ENCODE data around the gene MYOZ3. TPM values are rescaled to one million over a fixed set of nuclear protein-coding genes. Genes with fewer than 3 reads are reported as not detected.

The MYOZ3 gene
- total and polyA plus RNA-seq, 4 donors: 0.03 to 0.09 (median 0.04) TPM; not detected in 1

GRCh38 chr5:150651382-150651781 is 9.7 kb upstream of the MYOZ3 start:
- Histone ChIP-seq H3K4me3 (ENCODE audit: low read depth in 1 of 3, low read length in 3 of 3) (no peak overlapping the region), H3K27me3 (ENCODE audit: control insufficient read depth in 4 of 4, insufficient read depth in 4 of 4, low read length in 3 of 4) (no peaks in the 10 kb centered on the region), H3K4me1 (ENCODE audit: control insufficient read depth in 4 of 4, insufficient read depth in 4 of 4, low read length in 3 of 4) (peaks cover 4 to 16% (median 8%) of the 10 kb centered on the region in 4 donors), H3K9ac (ENCODE audit: low read depth in 1 of 2, low read length in 2 of 2) (no peak overlapping the region), H3K36me3 (ENCODE audit: control insufficient read depth in 4 of 4, insufficient read depth in 3 of 4, low read depth in 1 of 4, low read length in 3 of 4) (peaks cover 12 to 34% (median 20%) of the 10 kb centered on the region in 4 donors), H3K9me3 (ENCODE audit: control insufficient read depth in 4 of 4, low read length in 3 of 4) (no peaks in the 10 kb centered on the region), H3K27ac (ENCODE audit: low read depth in 1 of 2, low read length in 2 of 2) (no peak overlapping the region)
- WGBS: 70% methylated on average over 1 of the region's 1 CpG
- DNase-seq (ENCODE audit: low spot score): no peak
- TF ChIP-seq, protein P1, sequence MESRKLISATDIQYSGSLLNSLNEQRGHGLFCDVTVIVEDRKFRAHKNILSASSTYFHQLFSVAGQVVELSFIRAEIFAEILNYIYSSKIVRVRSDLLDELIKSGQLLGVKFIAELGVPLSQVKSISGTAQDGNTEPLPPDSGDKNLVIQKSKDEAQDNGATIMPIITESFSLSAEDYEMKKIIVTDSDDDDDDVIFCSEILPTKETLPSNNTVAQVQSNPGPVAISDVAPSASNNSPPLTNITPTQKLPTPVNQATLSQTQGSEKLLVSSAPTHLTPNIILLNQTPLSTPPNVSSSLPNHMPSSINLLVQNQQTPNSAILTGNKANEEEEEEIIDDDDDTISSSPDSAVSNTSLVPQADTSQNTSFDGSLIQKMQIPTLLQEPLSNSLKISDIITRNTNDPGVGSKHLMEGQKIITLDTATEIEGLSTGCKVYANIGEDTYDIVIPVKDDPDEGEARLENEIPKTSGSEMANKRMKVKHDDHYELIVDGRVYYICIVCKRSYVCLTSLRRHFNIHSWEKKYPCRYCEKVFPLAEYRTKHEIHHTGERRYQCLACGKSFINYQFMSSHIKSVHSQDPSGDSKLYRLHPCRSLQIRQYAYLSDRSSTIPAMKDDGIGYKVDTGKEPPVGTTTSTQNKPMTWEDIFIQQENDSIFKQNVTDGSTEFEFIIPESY (IDR thresholded peaks at IDR 0.05): no peak
- no peak for TF ChIP-seq TAF1 (conservative IDR thresholded peaks at IDR 0.05)
- TF ChIP-seq FOXA2 (IDR thresholded peaks at IDR 0.05): no peak
- TF ChIP-seq, protein P2, sequence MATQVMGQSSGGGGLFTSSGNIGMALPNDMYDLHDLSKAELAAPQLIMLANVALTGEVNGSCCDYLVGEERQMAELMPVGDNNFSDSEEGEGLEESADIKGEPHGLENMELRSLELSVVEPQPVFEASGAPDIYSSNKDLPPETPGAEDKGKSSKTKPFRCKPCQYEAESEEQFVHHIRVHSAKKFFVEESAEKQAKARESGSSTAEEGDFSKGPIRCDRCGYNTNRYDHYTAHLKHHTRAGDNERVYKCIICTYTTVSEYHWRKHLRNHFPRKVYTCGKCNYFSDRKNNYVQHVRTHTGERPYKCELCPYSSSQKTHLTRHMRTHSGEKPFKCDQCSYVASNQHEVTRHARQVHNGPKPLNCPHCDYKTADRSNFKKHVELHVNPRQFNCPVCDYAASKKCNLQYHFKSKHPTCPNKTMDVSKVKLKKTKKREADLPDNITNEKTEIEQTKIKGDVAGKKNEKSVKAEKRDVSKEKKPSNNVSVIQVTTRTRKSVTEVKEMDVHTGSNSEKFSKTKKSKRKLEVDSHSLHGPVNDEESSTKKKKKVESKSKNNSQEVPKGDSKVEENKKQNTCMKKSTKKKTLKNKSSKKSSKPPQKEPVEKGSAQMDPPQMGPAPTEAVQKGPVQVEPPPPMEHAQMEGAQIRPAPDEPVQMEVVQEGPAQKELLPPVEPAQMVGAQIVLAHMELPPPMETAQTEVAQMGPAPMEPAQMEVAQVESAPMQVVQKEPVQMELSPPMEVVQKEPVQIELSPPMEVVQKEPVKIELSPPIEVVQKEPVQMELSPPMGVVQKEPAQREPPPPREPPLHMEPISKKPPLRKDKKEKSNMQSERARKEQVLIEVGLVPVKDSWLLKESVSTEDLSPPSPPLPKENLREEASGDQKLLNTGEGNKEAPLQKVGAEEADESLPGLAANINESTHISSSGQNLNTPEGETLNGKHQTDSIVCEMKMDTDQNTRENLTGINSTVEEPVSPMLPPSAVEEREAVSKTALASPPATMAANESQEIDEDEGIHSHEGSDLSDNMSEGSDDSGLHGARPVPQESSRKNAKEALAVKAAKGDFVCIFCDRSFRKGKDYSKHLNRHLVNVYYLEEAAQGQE (IDR thresholded peaks at IDR 0.05): no peak
- TF ChIP-seq, protein P3, sequence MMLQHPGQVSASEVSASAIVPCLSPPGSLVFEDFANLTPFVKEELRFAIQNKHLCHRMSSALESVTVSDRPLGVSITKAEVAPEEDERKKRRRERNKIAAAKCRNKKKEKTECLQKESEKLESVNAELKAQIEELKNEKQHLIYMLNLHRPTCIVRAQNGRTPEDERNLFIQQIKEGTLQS (IDR thresholded peaks at IDR 0.05): no peak

DNA sequence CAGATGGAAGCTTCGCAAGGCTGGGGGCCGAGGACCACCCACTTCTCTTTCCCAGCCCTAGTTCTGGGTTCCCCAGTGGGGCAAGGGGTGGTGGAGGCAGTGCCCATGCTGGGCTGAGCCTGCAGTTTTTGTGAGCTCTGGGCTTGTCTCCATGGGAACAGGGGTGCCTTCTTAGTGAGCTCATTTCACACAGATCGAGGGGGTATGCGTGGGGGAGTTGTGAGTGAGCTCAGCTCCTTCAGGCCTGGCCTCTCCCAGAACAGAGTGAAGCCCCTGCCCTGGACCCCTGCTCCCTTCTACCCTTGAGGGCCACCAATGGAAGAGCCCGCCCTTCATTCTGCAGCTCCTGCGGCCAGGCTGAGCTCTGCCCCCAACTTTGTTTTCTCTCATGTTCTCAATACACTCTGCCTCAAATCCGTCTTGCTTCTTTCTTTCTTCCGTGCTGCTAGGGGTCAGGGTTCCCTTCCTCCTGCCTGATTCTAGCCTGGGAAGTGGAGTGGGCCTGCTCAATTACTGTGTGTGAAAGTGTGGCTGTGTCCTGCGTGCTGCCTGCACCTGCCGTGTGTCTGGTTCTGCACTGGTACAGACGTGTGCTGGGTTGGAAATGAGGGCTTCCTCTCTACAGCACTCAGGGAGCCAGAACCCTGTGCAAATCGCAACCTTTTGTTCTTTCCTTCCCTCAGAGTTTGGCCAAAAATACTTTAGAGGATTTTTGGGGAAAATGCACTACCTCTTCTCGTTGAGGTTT is 9.0 kb upstream of the MYOZ3 start:
- no peak for DNase-seq (ENCODE audit: low spot score)
- Histone ChIP-seq H3K4me1 (ENCODE audit: control insufficient read depth in 4 of 4, insufficient read depth in 4 of 4, low read length in 3 of 4) (peaks cover 8 to 21% (median 11%) of the 10 kb centered on the region in 4 donors), H3K9me3 (ENCODE audit: control insufficient read depth in 4 of 4, low read length in 3 of 4) (no peaks in the 10 kb centered on the region), H3K27ac (ENCODE audit: low read depth in 1 of 2, low read length in 2 of 2) (no peak overlapping the region), H3K27me3 (ENCODE audit: control insufficient read depth in 4 of 4, insufficient read depth in 4 of 4, low read length in 3 of 4) (no peaks in the 10 kb centered on the region), H3K4me3 (ENCODE audit: low read depth in 1 of 3, low read length in 3 of 3) (no peak overlapping the region), H3K36me3 (ENCODE audit: control insufficient read depth in 4 of 4, insufficient read depth in 3 of 4, low read depth in 1 of 4, low read length in 3 of 4) (peaks cover 12 to 34% (median 20%) of the 10 kb centered on the region in 4 donors), H3K9ac (ENCODE audit: low read depth in 1 of 2, low read length in 2 of 2) (no peak overlapping the region)
- no peak for TF ChIP-seq EGR1 (IDR thresholded peaks at IDR 0.05; ENCODE audit: low read depth in 2 of 2)
- no peak for TF ChIP-seq RXRA (IDR thresholded peaks at IDR 0.05)
- TF ChIP-seq SP1 (IDR thresholded peaks at IDR 0.05): no peak
- TF ChIP-seq, protein P1 (IDR thresholded peaks at IDR 0.05): no peak
- TF ChIP-seq HNF4A (conservative IDR thresholded peaks at IDR 0.05): no peak
- TF ChIP-seq, protein P3 (IDR thresholded peaks at IDR 0.05): no peak
- TF ChIP-seq YY1 (IDR thresholded peaks at IDR 0.05): no peak
- no peak for TF ChIP-seq NR2F2 (IDR thresholded peaks at IDR 0.05)
- no peak for TF ChIP-seq GABPA (IDR thresholded peaks at IDR 0.05 in 1 of 2, conservative IDR thresholded peaks at IDR 0.05 in 1 of 2)
- TF ChIP-seq, protein P4, sequence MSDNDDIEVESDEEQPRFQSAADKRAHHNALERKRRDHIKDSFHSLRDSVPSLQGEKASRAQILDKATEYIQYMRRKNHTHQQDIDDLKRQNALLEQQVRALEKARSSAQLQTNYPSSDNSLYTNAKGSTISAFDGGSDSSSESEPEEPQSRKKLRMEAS (IDR thresholded peaks at IDR 0.05): no peak
- TF ChIP-seq, protein P5, sequence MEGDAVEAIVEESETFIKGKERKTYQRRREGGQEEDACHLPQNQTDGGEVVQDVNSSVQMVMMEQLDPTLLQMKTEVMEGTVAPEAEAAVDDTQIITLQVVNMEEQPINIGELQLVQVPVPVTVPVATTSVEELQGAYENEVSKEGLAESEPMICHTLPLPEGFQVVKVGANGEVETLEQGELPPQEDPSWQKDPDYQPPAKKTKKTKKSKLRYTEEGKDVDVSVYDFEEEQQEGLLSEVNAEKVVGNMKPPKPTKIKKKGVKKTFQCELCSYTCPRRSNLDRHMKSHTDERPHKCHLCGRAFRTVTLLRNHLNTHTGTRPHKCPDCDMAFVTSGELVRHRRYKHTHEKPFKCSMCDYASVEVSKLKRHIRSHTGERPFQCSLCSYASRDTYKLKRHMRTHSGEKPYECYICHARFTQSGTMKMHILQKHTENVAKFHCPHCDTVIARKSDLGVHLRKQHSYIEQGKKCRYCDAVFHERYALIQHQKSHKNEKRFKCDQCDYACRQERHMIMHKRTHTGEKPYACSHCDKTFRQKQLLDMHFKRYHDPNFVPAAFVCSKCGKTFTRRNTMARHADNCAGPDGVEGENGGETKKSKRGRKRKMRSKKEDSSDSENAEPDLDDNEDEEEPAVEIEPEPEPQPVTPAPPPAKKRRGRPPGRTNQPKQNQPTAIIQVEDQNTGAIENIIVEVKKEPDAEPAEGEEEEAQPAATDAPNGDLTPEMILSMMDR (IDR thresholded peaks at IDR 0.05; ENCODE audit: low read depth, low read length, missing input control): no peak
- TF ChIP-seq, protein P2 (IDR thresholded peaks at IDR 0.05): no peak
- no peak for TF ChIP-seq HNF4G (IDR thresholded peaks at IDR 0.05)
- no peak for TF ChIP-seq JUND (IDR thresholded peaks at IDR 0.05)
- TF ChIP-seq FOXA2 (IDR thresholded peaks at IDR 0.05): no peak
- 87% methylated on average over 13 of the region's 13 CpGs for WGBS

Data from liver (tissue), 9 donors.